IMR-90 (cell line): ENCODE results near the gene PLAAT2. TPM values are rescaled to one million over a fixed set of nuclear protein-coding genes. Genes with fewer than 3 reads are reported as not detected.
A peak's percentile ranks its signal among the peaks of the same experiment; 100 is the strongest.

Source experiments
- ATAC-seq: fragments of 200-7000 bp; cut with Tn5 transposase; 2 replicates; pipeline ENCODE4 v1.9.1; 2020; ENCODE audit warnings: low read depth, mild to moderate bottlenecking, moderate library complexity
- BruUV-seq: library from RNA; stranded (reverse); fragments of 400-500 nt; replicated peaks from 2 replicates; lab custom pipeline; 2021; lab: Mats Ljungman, UMichigan
- CTCF ChIA-PET: fragments of 300-600 bp; formaldehyde crosslinking; extraction: SDS; loops from one replicate; lab custom pipeline; 2021; ENCODE audit warnings: antibody characterized with exemption; lab: Yijun Ruan, JAX
- POLR2A ChIA-PET: fragments of 300-600 bp; sonication (Branson Sonifier 250); formaldehyde crosslinking; loops from one replicate; lab custom pipeline; 2022; ENCODE audit warnings: antibody characterized with exemption; ENCODE audit not compliant: unreplicated experiment; lab: Charles Lee
- DNase-seq: peaks from one replicate; pipeline ENCODE4 v3.0.0; 2013
- H2AFZ ChIP-seq: replicated peaks from 2 replicates; pipeline ENCODE3; 2013; ENCODE audit warnings: low read length, mild to moderate bottlenecking; ENCODE audit not compliant: poor library complexity
- H2AK5ac ChIP-seq: 2 replicates; pipeline ENCODE4 v1.6.1; 2013; ENCODE audit warnings: low read depth, low read length, inconsistent platforms
- H2AK9ac ChIP-seq: replicated peaks from 2 replicates; pipeline ENCODE3; 2013; ENCODE audit warnings: mild to moderate bottlenecking, low read depth, low read length, moderate library complexity; ENCODE audit not compliant: poor library complexity
- H2BK120ac ChIP-seq: 2 replicates; pipeline ENCODE4 v1.6.1; 2013; ENCODE audit warnings: low read depth, low read length, inconsistent platforms
- H2BK15ac ChIP-seq: 3 replicates; pipeline ENCODE4 v1.6.1; 2013; ENCODE audit warnings: low read depth, low read length, inconsistent platforms
- H2BK20ac ChIP-seq: 2 replicates; pipeline ENCODE4 v1.6.1; 2013; ENCODE audit warnings: low read depth, mild to moderate bottlenecking, inconsistent platforms, low read length, moderate library complexity
- H2BK5ac ChIP-seq: 2 replicates; pipeline ENCODE4 v1.6.1; 2013; ENCODE audit warnings: mild to moderate bottlenecking, low read depth, low read length, inconsistent platforms; ENCODE audit not compliant: poor library complexity, severe bottlenecking
- H3K14ac ChIP-seq: replicated peaks from 2 replicates; pipeline ENCODE4 v1.6.1; 2013; ENCODE audit warnings: low read depth, low read length, inconsistent platforms
- H3K18ac ChIP-seq: 2 replicates; pipeline ENCODE4 v1.6.1; 2013; ENCODE audit warnings: low read depth, low read length, control low read depth
- H3K23ac ChIP-seq: 2 replicates; pipeline ENCODE4 v1.6.1; 2013; ENCODE audit warnings: low read depth, low read length, inconsistent platforms
- H3K27ac ChIP-seq: 2 replicates; pipeline ENCODE4 v1.5.1; 2013; ENCODE audit warnings: mild to moderate bottlenecking, control low read depth, low read length; ENCODE audit not compliant: insufficient read depth
- H3K27me3 ChIP-seq: 2 replicates; pipeline ENCODE4 v1.6.1; 2013; ENCODE audit warnings: low read length; ENCODE audit not compliant: control insufficient read depth, insufficient read depth
- H3K36me3 ChIP-seq: 2 replicates; pipeline ENCODE4 v1.6.1; 2013; ENCODE audit warnings: low read length, mixed read lengths; ENCODE audit not compliant: control insufficient read depth, insufficient read depth
- H3K4ac ChIP-seq: 2 replicates; pipeline ENCODE4 v1.6.1; 2013; ENCODE audit warnings: low read depth, low read length, inconsistent platforms
- H3K4me1 ChIP-seq: 2 replicates; pipeline ENCODE4 v1.6.1; 2013; ENCODE audit warnings: low read length, mixed read lengths; ENCODE audit not compliant: control insufficient read depth, insufficient read depth
- H3K4me2 ChIP-seq: 2 replicates; pipeline ENCODE4 v1.6.1; 2013; ENCODE audit warnings: low read depth, mild to moderate bottlenecking, control low read depth, low read length, moderate library complexity
- H3K4me3 ChIP-seq: 2 replicates; pipeline ENCODE4 v1.5.1; 2013; ENCODE audit warnings: low read depth, mild to moderate bottlenecking, control low read depth, low read length, moderate library complexity; ENCODE audit not compliant: insufficient read depth
- H3K56ac ChIP-seq: 2 replicates; pipeline ENCODE4 v1.6.1; 2013; ENCODE audit warnings: low read length, inconsistent platforms; ENCODE audit not compliant: insufficient read depth; ENCODE audit errors: extremely low read depth
- H3K79me1 ChIP-seq, 2 experiments: 2 replicates each; pipeline ENCODE4 v1.6.1; 2013; ENCODE audit warnings: low read length in 2 of 2, inconsistent platforms in 1 of 2, low read depth in 1 of 2
- H3K9ac ChIP-seq: 2 replicates; pipeline ENCODE4 v1.6.1; 2013; ENCODE audit warnings: low read depth, low read length, control low read depth
- H3K9me1 ChIP-seq: 2 replicates; pipeline ENCODE4 v1.6.1; 2013; ENCODE audit warnings: low read length, inconsistent platforms; ENCODE audit not compliant: insufficient read depth
- H3K9me3 ChIP-seq: 2 replicates; pipeline ENCODE4 v1.6.1; 2013; ENCODE audit warnings: low read length; ENCODE audit not compliant: control insufficient read depth, insufficient read depth
- H4K20me1 ChIP-seq: 2 replicates; pipeline ENCODE4 v1.6.1; 2013; ENCODE audit warnings: low read length, inconsistent platforms; ENCODE audit not compliant: insufficient read depth
- H4K5ac ChIP-seq: 2 replicates; pipeline ENCODE4 v1.6.1; 2013; ENCODE audit warnings: mild to moderate bottlenecking, low read depth, low read length, control low read depth
- H4K8ac ChIP-seq, 2 experiments: 2 replicates each; pipeline ENCODE4 v1.6.1; 2013; ENCODE audit warnings: low read depth in 2 of 2, low read length in 2 of 2, control low read depth in 1 of 2, inconsistent platforms in 1 of 2
- H4K91ac ChIP-seq: 2 replicates; pipeline ENCODE4 v1.6.1; 2013; ENCODE audit warnings: low read depth, low read length, inconsistent platforms; ENCODE audit not compliant: insufficient read depth
- BHLHE40 ChIP-seq: fragments of 150-350 bp; IDR thresholded peaks from 2 replicates; pipeline ENCODE4 v1.6.1; 2016; ENCODE audit warnings: mild to moderate bottlenecking, low read depth, low read length
- CEBPB ChIP-seq: IDR thresholded peaks from 2 replicates; pipeline ENCODE4 v1.6.1; 2012; ENCODE audit warnings: low read depth, low read length, improper control_type of control experiment
- CHD1 ChIP-seq: IDR thresholded peaks from 2 replicates; pipeline ENCODE4 v1.6.1; 2012; ENCODE audit warnings: low read depth, low read length, improper control_type of control experiment
- CTCF ChIP-seq: conservative IDR thresholded peaks from 2 replicates; pipeline ENCODE4 v1.5.1; 2012; ENCODE audit warnings: mild to moderate bottlenecking, low read depth, low read length, improper control_type of control experiment
- ELK1 ChIP-seq: fragments of 150-350 bp; IDR thresholded peaks from 2 replicates; pipeline ENCODE4 v1.6.1; 2016; ENCODE audit warnings: low read depth, mild to moderate bottlenecking, low read length, moderate library complexity, borderline replicate concordance
- FOS ChIP-seq: fragments of 150-350 bp; IDR thresholded peaks from 2 replicates; pipeline ENCODE4 v1.6.1; 2016; ENCODE audit warnings: low read depth, low read length
- MAFK ChIP-seq: IDR thresholded peaks from 2 replicates; pipeline ENCODE4 v1.6.1; 2012; ENCODE audit warnings: low read depth, low read length, improper control_type of control experiment
- MAZ ChIP-seq: IDR thresholded peaks from 2 replicates; pipeline ENCODE4 v1.6.1; 2012; ENCODE audit warnings: low read depth, mild to moderate bottlenecking, low read length, improper control_type of control experiment, moderate library complexity, borderline replicate concordance
- MXI1 ChIP-seq: IDR thresholded peaks from 2 replicates; pipeline ENCODE4 v1.6.1; 2012; ENCODE audit warnings: low read depth, mild to moderate bottlenecking, low read length, moderate library complexity, borderline replicate concordance
- NFE2L2 ChIP-seq: fragments of 150-350 bp; IDR thresholded peaks from 2 replicates; pipeline ENCODE4 v1.6.1; 2016; ENCODE audit warnings: low read depth, mild to moderate bottlenecking, low read length
- POLR2A ChIP-seq: IDR thresholded peaks from 2 replicates; pipeline ENCODE4 v1.6.1; 2012; ENCODE audit warnings: mild to moderate bottlenecking, low read depth, low read length
- RAD21 ChIP-seq: IDR thresholded peaks from 2 replicates; pipeline ENCODE4 v1.6.1; 2012; ENCODE audit warnings: low read length, improper control_type of control experiment
- RCOR1 ChIP-seq: IDR thresholded peaks from 2 replicates; pipeline ENCODE4 v1.6.1; 2012; ENCODE audit warnings: mild to moderate bottlenecking, low read length, improper control_type of control experiment; ENCODE audit not compliant: insufficient replicate concordance
- RFX5 ChIP-seq: IDR thresholded peaks from 2 replicates; pipeline ENCODE4 v1.8.0; 2012; ENCODE audit warnings: low read depth, mild to moderate bottlenecking, low read length, moderate library complexity
- SMC3 ChIP-seq: fragments of 150-350 bp; IDR thresholded peaks from 2 replicates; pipeline ENCODE4 v1.6.1; 2016; ENCODE audit warnings: low read depth, mild to moderate bottlenecking, antibody characterized with exemption, low read length, moderate library complexity
- USF2 ChIP-seq: fragments of 150-350 bp; IDR thresholded peaks from 2 replicates; pipeline ENCODE4 v1.6.1; 2017; ENCODE audit warnings: mild to moderate bottlenecking, antibody characterized with exemption, low read length, low read depth
- WGBS, 2 experiments: methylation state at CpG; one replicate each; pipeline versions ENCODE4 v1.1.5 to v1.1.7; 2013; ENCODE audit warnings: missing lambda C conversion rate in 2 of 2; ENCODE audit not compliant: insufficient read length in 1 of 2; ENCODE audit errors: extremely low coverage in 2 of 2; 5-methylcytosine and 5-hydroxymethylcytosine counted together
- dilution Hi-C: fragments of 300-500 bp; cut with HindIII; formaldehyde crosslinking; loops from one replicate; pipeline ENCODE4 v1.14.3; 2018; ENCODE audit warnings: low sequenced_read_pairs; ENCODE audit not compliant: unreplicated experiment
- in situ Hi-C: fragments of 300-500 bp; cut with MboI; formaldehyde crosslinking; loops from 3 replicates; pipeline ENCODE4 v1.14.3; 2019; ENCODE audit warnings: low sequenced_read_pairs, inconsistent platforms, mixed read lengths
- intact Hi-C: fragments of 100-400 bp; cut with micrococcal nuclease; formaldehyde crosslinking; loops from 2 replicates; pipeline ENCODE4 v1.10.0; 2022
- polyA plus RNA-seq, 3 experiments: library from polyadenylated mRNA; depleted of rRNA; stranded (reverse); fragments of >200 nt; gene quantifications; 2 replicates each; pipeline ENCODE4 v1.2.3, GENCODE V29; 2012; ENCODE audit warnings: low replicate concordance in 1 of 3
- total RNA-seq: library from RNA; depleted of rRNA; stranded (reverse); fragments of >200 nt; gene quantifications from 2 replicates; pipeline ENCODE4 v1.2.3, GENCODE V29; 2012

PLAAT2 gene
- total and polyA plus RNA-seq, 2 of the 4 experiments (the other 2 are of a cell fraction) = not detected

GRCh38 chr11:63595296-63595695 lies 32.1 kb upstream of the PLAAT2 start:
- no TSS peak for BruUV-seq
- no peaks in the 10 kb centered on the region for H4K20me1 ChIP-seq
- H3K36me3 ChIP-seq = no peaks in the 10 kb centered on the region
- no peak overlapping the region for H3K18ac ChIP-seq
- H2AK9ac ChIP-seq = no peak overlapping the region
- ATAC-seq = peak; percentile 48
- no peak overlapping the region for H3K14ac ChIP-seq
- H3K4ac ChIP-seq = no peak overlapping the region
- in situ Hi-C loops (no loop called here), intact Hi-C loops (no loop called here), dilution Hi-C loops (no loop called here)
- no peaks in the 10 kb centered on the region for H3K27me3 ChIP-seq
- peaks cover 0 to 8% of the 10 kb centered on the region in 2 experiments; a peak in 1 of 4 replicates for H3K79me1 ChIP-seq
- H3K4me3 ChIP-seq = no peak overlapping the region
- no peak overlapping the region for H3K56ac ChIP-seq
- H2BK5ac ChIP-seq = no peak overlapping the region
- H2BK15ac ChIP-seq = no peak overlapping the region
- peaks cover 6% of the 10 kb centered on the region for H3K4me1 ChIP-seq
- no CpG with 5 or more reads among the region's 4 CpGs for WGBS, 2 experiments
- no peak overlapping the region for H2BK120ac ChIP-seq
- no peak overlapping the region for H3K23ac ChIP-seq
- POLR2A ChIA-PET = no interaction called here
- H2BK20ac ChIP-seq = no peak overlapping the region
- no peak overlapping the region for H4K91ac ChIP-seq
- H3K9me3 ChIP-seq = no peaks in the 10 kb centered on the region
- no peak overlapping the region for H2AFZ ChIP-seq
- H3K9me1 ChIP-seq = peaks cover 9% of the 10 kb centered on the region
- H2AK5ac ChIP-seq = no peak overlapping the region
- no peak overlapping the region for H4K8ac ChIP-seq
- no peak overlapping the region for H3K4me2 ChIP-seq
- DNase-seq = peak; percentile 56
- TF ChIP-seq POLR2A = no peak
- no peak for TF ChIP-seq MXI1
- TF ChIP-seq RFX5 = no peak
- TF ChIP-seq ELK1 = no peak
- TF ChIP-seq CEBPB = no peak
- TF ChIP-seq MAZ = no peak
- TF ChIP-seq RAD21 = no peak
- TF ChIP-seq NFE2L2 = no peak
- TF ChIP-seq FOS = no peak
- TF ChIP-seq SMC3 = no peak
- TF ChIP-seq MAFK = no peak
- no peak for TF ChIP-seq USF2
- no peak for TF ChIP-seq BHLHE40
- TF ChIP-seq RCOR1 = no peak
- no peak for TF ChIP-seq CTCF
- no peak for TF ChIP-seq CHD1
- H3K9ac ChIP-seq = no peak overlapping the region
- H4K5ac ChIP-seq = peak overlapping the region; percentile 65; the same call in 1 of the 2 replicates
- CTCF ChIA-PET = no interaction called here
- no peak overlapping the region for H3K27ac ChIP-seq
